ENCODE measurements around the gene CD99L2.

Gene CD99L2

DNA sequence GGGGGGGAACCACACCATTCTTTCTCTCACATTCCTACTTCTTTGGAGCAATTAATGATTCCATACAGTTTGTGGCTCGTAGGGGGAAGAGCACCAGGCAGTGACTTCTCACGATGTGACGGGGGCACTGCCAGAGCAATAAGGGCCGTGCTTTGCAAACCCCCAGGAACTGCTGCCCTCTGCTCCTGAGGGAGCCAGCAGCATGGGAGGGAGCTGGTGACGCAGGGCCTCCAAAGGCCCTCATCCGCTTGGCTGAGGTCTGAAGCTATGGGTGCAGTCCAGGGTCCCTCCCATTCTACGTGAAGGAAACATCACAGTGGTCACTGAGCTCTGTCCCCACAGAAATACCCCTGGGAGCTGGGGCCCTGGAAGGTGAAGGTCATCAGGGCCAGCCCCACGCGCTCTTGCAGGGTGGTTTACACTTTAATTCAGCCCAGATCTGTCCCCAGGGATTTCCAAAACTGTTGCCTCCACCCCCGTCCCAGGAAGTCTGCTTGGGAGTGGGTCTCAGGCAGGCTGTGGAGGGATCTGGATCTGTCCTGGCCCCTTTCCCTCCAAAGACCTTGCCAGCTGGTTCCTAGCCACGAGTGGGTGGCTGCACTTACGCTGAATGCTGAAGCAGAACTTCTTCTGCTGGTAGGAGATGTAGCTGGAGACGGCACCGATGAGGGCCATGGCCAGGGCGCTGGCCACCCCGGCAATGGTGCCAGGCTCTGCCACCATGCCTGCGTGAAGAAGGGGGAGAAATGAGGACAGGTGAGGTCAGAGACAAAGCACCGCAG, 122.7 kb downstream of the CD99L2 start:
- DNase-seq, result no peak

DNA sequence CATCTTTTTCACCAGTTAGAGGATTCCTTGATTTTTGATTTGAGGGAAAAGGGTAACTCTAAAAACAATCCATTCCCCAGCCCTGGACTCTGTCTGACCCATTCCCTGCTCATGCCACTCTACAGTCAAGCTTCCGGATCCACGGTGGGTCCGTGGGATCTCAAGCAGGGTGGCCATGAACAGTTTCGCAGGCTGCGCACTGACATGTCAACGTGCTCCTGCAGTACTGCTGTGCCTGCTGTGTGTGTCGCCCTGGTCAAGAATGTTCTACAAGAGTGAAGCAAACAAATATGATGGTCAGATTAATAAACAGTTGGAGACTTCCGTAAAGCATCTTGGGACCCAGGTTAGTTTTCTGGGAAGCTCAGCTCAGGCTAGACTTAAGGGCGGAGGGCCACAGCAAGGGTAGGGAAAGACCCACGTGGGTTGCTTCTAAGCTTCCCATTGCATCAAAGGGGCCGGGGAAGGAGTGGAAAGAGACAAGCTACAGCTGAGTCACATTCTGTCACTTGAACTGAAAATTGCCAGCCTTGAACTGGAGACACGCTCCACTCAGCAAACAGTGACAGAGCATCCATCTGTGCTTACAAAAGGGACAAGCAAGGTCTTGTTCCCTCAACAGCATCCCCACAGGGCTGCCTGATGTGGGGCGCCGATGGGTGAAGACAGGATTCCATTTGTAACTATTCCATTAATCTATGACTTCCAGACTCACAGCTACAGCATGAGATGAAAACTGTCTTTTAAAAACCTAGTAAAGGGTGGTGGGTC, 123.5 kb downstream of the CD99L2 start:
- no peak for DNase-seq

DNA sequence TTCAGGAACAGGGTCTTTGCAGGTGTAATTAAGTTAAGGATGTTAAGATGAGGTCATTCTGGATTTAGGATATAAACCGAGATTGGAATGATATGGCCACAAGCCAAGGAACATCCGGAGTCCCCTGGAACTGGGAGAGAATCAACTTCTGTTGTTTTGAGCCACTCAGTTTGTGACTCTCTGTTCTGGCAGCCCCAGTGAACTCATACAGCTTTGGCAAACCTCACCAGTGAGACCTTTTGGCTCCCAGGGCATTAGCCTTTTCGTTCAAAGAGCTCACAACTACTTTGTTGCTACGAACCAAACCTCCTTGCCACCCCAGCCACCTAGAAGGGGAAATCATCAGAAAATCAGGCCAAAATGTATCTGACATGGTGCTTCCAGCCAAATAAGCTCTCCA, 124.8 kb downstream of the CD99L2 start:
- no peak for DNase-seq

DNA sequence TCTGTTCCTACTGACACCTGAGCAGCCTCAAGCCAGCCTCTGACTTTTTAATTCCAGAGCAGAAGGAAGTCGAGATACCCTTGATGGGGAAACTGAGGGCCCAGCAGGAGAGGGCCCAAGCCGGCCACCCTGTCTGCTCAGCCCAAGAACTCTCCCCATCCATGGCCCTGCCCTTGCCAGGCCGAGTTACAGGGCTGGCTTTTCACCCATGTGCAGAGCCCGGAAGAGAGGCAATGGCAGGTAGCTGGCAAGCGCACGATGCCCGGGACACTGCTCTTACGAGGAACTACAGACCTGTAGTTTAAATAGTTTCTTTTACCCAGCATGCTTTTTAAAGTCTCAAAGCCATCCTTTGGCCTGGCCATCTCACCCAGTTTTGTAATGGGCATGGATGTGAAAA, 125.4 kb downstream of the CD99L2 start:
- no peak for DNase-seq

DNA sequence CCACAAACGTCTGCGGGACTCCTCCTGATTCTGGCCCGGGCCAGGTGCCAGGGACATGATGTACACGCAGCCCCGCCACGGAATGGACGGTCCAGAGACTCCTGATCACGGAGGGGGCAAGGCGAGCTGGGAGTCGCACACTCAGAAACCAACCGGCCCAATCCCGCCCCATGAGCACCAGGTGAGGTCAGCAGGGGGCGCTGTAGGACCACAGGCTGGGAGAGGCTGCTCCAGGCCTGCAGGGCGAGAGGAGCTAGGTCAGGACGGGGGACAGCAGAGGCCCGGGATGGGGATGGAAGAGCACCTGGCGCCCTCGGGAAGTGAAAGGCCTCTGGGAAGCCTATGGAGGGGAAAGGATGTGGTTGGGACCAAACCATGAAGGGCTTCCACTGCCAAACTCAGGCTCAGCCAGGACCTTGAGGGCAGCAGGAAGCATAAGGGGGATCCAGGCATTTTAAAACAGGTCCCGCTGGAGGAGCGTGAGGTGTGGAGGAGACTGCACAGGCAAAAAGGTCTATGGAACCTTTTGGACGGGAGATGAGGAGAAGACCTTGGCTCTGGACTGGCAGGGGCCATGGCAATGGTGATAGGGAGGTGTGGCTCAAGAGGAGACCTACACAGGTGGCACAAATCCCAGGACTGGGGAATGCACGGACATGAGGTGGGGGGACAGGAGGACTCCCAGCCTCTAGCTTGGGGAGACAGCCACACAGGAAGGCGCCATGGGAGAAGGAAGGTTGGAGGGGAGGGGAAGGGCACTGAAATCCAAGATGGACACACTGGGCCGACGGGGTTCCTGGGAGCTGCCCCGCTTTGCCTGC, 126.1 kb downstream of the CD99L2 start:
- peak; percentile 72 for DNase-seq

DNA sequence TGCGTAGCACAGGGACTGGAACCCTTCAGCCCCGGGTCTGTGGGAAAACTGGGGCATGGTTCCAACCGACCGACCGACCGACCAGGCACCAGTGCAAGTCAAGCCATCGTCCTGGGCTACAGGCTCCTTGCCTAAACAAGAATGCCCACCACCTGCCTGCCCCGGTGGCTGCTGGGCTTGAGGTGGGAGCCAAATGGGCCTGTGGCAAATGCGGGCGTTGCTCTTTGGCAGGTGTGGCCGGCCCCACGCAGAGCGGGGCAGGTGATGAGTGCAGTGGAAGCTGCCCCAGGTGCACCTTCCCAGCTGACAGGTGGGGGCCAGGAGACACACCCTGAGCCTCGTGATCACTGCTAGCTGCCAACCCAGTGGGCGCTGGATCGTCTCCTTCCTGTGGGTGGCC, 127.4 kb downstream of the CD99L2 start:
- no peak for DNase-seq

DNA sequence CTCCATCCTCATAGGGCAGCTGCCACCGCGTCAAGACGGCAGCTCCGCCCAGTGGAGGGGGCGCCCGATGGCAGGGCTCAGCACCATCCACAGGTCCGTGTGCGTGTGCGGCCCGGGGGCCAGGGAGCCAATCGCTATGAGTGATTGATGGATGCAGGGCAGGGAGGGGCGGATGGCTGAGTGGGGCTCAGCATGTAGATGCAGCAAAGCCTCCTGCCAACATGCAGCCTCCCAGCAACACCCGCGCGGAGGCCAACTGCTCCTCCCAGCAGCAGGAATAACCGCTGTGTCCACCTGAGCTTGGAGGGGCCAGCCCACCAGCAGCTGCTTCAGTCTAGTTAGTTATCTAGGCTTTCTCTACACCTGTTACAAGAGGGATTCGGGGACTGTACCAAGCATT, 127.8 kb downstream of the CD99L2 start:
- no peak for DNase-seq

DNA sequence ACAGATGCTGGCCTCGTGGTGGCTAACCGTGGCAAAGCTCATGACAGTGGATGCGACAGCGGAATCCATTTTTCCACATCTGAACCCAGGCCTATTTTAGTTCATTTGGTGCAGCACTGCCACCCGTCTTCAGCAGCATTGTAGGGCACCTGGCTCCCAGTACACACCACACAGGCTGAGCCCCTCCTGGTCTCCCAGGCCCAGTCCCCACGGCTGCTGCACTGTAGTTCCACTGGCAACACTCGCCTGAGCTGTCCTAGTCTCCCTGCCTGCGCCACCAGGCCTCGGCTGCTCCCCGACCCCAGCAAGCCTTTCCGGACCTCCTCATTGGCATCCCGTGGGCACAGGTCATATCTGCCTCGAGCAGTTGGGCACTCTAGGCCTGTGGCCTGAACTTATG, 129.1 kb downstream of the CD99L2 start:
- DNase-seq, result no peak

DNA sequence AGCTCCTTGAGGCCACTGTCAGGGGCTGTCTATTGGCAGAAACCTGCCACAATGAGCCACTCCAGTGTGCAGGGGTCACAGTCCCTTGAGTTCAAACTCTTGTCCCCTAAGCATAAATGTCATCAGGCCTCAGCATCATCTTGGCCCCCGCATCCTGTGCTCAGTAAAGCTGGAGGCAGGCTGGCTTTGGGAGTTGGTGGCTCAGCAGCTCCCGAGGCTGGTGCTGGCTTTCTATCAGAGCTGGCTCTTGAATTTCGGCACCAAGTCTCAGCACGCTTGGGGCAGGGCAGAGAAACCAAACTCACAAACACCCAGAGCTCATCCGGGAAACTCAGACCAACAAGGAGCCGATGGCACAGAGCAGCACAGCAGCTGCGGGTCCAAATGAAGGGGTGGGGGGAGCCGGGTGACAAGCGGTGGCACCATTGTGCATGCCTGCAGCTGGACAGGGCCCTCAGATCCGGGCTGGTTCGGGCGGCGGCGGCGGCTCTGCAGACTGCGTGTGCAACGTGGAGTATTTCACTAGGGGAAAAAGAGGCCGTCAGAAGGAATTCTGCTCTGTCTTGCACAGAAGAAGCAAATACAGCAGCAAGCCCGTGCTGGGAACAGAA, 129.8 kb downstream of the CD99L2 start:
- no peak for DNase-seq

DNA sequence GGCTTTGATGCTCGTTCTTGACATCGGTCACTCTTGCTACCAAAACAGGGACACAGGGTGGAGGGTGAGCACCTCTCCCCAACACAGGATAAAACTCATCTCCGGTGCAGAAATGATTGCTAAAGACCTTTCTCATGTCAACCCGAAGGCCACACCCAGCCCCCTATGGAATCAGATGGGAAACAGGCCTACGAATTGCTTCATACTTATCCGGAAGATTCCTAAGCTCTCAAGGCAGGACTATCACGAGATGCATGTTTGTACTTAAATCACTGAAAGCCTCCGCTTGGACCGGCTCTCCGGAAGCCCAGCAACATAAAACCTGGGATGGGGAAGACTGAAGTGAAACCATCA, 130.4 kb downstream of the CD99L2 start:
- no peak for DNase-seq

DNA sequence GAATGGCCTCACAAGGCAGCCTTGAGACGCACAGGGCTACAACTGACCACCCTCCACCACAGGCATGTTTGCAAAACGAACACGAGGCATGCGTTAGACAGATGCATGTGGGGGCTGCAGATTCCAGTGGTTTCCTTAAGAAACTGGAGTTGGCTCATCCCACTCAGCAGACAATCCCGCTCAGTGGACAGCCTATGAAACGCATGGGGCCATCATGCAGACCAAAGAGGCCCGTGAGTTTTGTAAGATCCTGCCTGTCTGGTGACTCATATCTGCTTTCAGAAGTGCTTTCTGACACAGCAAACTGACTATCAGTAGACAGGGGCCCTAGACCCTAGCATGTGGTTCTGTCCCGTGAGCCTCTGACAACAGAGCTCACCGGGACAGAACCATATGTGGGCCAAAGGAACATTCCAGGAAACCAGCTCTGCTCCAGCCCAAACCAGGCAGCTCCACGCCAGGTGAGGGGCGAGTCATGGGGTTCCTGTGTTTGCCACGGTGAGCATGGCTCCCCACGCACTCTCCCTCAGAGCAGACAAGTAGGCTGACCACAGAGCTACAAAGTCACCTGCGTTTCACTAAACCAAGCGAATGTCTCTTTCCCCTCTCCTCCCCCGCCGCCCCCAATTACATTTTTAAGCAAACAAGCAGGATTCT, 130.9 kb downstream of the CD99L2 start:
- no peak for DNase-seq

DNA sequence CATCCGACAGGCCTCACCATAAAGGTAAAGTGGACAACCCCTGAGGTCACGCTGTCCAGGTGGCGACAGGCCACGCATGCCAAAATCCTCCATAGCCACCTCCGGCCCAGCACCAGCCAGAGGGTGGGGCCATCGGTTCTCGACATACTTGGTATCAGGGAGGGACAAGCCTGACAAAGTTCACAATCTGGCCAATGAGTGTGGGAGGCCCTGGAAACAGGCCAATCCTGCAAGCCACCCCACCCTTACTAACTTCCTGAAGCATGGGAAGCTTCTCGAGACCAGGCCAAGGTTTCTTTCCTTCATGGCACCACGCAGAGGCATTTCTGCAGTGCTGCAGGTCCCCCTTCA, 131.4 kb downstream of the CD99L2 start:
- DNase-seq, result no peak

DNA sequence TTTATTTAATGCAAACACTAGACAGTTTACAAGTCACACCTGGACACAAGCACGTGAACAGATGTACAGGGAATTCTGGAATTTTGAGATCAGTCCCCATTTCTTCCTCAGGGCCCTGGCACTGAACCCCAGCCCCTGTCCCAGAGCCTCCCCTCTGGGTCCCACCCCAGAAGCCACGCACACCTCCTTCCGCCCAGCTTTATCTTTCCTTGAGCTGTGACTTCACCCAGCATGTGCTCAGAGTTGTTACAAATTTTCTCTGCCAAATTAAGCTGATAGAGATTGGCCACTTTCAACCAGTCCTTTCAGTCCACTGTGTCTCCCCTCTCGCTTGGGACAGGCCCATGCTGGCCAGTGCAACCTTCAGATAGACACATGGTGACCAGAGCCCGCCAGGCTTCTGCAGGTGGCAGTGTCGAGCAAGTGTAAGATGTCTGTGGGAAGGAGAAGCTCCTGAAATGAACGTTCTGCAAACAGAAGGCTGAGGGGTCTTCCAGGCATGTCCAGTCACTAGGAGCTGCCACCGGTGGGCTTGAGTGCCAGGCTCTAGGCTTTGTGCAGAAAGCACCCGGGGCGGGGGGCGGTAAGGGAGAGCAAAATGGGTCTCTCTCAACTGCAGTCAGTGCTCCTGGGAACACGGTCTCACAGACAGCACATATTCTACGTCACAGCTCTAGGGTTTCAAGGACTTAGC, 132.0 kb downstream of the CD99L2 start:
- DNase-seq, result no peak

DNA sequence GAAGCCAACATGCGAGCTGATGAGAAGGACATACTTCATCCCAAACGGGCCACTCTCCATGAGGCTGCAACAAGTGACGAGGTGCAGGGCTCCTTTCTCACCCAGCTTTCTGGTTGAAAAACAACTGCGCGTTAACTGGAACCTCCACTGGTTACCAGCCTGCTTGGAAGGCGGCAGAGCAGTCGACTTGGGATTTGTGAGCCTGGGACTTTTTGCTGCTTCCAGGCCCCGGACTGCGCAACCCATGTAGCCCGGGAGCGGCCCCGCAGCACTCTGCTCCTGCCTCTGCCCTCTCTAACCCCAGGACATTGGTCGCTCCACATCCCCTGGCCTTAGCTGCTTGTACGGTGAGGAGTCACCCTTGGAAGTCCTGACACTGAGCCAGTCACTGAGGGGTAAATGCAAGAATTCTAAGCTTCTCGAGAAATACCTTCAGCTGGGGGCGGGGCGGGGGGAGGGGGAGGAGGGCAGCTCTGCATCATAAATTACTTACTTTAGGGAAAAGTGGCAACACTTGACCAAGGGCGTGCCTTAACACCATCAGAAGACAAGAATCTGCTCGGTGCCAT, 132.6 kb downstream of the CD99L2 start:
- DNase-seq, result no peak

DNA sequence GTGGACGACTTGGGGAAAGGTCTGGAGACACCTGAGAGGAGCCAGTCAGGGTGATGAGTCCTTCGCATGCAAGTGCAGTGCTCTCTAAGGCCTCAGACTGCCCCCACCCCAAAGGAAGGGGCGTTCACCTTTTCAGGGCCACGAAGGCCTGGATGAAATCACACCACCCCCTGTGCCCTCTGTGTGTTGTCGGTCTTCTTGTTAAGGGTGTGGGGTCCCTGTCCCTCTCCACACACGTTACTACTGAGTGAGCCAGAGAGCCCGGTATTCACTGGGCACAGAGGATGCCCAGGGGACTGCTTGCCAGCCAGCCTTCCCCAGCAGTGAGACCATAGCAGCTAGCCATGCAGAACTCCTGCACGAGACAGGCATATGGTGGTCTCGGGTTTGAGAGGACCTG, 133.2 kb downstream of the CD99L2 start:
- no peak for DNase-seq

DNA sequence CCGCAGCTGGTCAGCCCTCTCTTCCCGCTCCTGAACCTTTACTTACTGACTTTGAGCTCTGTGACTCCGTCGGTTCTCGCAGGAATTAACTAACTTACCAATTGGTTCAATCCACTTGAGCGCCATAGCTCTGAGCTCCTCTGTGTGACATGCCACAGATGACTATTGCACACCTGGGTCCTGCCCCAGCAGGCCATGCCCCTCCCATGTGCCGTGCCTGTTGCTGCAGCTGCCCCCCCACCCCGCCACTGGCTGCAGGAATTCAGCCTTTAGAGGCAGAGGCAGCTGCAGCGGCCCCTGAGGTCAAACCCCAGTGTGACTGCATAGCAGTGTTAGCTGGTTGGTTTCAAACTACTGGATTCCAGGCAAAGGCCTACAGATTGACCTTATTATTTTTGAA, 134.7 kb downstream of the CD99L2 start:
- DNase-seq, result no peak

DNA sequence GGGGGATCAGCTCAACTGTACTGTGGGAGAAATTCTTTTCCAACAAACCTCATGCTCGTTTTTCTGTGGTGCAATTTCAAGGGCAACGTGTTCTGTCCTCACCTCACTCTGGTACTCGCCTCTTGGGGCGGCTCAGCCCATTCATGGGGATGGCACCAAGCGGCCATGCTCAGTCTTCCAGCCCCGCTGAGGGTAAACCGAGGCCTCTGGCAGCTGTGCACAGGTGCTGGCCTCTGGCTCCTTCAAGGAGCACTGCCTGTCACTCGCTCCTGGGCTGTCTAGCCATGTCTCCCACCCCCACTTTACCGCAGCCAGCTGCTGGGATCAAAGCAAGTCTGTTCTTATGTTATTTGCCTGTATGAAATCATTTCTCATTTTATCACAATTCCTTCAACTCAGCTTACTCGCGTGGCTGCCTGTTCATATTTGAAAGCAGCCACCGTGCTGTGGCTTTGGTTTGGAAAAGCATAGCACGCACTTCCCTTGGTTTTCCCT, 135.1 kb downstream of the CD99L2 start:
- DNase-seq, result no peak

DNA sequence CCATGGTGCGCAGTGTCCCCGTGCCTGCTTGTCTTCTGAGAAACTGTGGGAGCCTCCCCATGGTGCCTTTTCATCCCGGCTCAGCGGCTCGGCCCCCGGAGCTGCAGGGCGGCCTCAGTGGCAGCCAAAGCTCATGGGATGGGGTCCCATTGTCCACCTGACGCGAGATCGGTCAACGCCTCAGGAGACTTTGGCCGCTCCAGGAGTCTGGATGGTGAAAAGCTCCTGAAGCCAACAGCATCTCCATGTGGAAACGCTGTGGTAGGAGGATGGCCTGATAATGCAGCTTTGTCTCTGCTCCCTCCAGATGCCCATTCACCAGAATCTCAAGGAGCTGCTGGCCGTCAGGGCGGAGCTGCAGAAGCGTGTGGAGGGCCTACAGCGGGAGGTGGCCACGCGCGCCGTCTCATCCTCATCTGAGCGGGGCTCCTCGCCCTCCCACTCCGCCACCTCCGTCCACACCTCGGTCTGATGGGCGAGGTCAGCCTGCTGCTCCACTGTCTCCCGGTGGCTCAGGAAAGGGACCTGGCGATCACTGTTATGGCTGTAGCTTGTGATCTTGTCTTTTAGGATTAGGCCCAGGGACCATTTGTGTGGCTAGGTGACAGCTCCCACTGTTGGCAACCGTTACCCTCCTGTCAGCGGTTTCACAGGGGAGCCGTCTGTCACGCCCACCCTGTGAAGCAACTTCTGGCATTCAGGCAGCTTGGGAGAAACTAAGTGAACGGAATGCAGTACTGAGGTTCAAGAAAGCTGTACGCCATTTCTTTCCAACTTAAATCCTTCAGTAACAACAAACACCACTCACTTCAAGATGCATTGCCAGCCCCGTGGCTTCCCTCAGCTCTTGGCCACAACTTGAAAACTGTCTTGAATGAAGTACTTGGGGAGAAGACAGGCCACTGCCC, 136.0 kb downstream of the CD99L2 start:
- DNase-seq, result no peak

DNA sequence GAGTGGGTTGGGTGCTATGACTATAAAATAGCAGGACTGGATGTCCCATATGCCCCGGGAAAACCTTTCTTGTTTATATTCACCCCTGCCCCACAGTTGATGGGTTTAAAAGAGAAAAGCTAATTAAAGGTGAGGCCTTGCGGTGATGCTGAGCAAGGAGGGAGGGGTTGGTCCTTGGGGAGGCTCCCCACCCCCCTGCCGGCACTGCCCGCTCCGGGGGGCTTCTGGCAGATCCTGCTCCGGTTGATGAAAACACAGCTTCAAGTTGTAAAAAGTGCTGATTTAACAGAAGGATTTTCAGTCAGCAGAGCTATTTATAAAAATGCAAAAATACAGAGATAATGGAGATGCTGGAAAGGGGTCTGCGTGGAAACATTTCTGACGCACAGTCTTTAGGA, 136.7 kb downstream of the CD99L2 start:
- no peak for DNase-seq

DNA sequence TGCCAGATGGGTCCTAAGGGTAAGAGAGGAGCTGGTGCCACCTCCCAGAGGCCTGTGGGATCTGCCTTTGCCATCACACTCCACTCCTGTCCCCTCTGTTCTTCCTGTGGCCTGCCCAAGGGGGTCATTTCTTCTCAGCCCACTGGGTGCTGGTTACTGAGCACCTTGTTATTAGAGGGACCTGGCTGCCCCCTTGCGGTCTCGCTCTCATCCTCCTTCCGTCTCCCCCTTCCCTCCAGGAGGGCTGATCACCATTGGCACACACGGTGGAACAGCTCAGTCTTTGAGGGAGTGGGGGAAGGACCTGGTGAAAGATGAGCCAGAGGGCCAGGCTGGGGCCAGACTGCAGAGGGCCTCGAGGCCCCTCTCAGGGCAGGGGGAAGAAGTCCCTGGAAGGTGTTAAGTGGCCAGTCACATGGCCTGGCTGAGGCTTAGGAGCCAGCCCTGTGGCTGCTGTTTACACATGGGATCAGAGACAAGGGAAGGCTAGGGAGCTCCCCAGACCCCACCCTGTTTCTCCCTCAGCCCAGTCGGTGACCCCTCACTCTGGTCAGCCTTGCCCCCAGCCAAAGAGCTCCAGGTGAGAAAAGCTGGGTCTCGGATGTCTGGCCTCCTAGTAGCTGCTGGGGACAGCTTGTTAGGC, 137.2 kb downstream of the CD99L2 start:
- no peak for DNase-seq

Measured in activated CD8-positive, alpha-beta memory T cell treated with anti-CD3 and anti-CD28 coated beads, Interleukin-2, amount 50 U/mL, for 4 hours (primary cell).